Measurements from ENCODE around the gene OR2W3. TPM values are rescaled to one million over a fixed set of nuclear protein-coding genes. Genes with fewer than 3 reads are reported as not detected.

Gene OR2W3
- total RNA-seq, 1 donor from 2014 or later, result 3.9 TPM

DNA sequence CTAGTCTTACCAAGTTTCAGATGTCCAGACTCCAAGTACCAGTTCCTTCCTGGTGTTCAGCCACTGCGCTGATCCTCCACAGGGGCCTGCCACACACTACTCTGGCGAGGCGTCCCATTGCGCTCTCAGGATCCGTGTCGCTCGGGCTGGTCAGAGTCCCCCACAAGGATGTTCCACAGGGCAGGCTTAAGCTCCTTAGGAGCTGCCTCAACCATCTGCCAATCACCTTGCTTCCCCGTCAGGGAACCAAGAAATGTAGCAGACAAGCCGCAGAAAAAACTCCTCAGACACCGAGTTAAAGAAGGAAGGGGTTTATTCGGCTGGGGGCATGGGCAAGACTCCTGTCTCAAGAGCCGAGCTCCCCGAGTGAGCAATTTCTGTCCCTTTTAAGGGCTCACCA lies 9.8 kb downstream of the OR2W3 start:
- Histone ChIP-seq H3K4me3 (no peak overlapping the region), H3K27ac (no peak overlapping the region), H3K4me1 (no peaks in the 10 kb centered on the region), H3K27me3 (no peaks in the 10 kb centered on the region), H3K9me3 (no peaks in the 10 kb centered on the region), H3K36me3 (no peaks in the 10 kb centered on the region)
- intact Hi-C loops (cut with DNase I), result no loop called here
- TF ChIP-seq POLR2A (IDR thresholded peaks at IDR 0.05) (no peak), POLR2AphosphoS5 (IDR thresholded peaks at IDR 0.05; ENCODE audit: insufficient read depth in 1 of 2, low read depth in 1 of 2) (no peak)
- TF ChIP-seq, protein P1, sequence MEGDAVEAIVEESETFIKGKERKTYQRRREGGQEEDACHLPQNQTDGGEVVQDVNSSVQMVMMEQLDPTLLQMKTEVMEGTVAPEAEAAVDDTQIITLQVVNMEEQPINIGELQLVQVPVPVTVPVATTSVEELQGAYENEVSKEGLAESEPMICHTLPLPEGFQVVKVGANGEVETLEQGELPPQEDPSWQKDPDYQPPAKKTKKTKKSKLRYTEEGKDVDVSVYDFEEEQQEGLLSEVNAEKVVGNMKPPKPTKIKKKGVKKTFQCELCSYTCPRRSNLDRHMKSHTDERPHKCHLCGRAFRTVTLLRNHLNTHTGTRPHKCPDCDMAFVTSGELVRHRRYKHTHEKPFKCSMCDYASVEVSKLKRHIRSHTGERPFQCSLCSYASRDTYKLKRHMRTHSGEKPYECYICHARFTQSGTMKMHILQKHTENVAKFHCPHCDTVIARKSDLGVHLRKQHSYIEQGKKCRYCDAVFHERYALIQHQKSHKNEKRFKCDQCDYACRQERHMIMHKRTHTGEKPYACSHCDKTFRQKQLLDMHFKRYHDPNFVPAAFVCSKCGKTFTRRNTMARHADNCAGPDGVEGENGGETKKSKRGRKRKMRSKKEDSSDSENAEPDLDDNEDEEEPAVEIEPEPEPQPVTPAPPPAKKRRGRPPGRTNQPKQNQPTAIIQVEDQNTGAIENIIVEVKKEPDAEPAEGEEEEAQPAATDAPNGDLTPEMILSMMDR (IDR thresholded peaks at IDR 0.05), result no peak
- no peak for DNase-seq (ENCODE audit: extremely low spot score in 2 of 2)

- intact Hi-C loops (cut with DNase I), result no loop called here
Observed at GRCh38 chr1:247905910-247906503, 10.6 kb downstream of the OR2W3 start.

GRCh38 chr1:247906504-247907047 lies 11.2 kb downstream of the OR2W3 start:
- intact Hi-C loops (cut with DNase I), result no loop called here
- TF ChIP-seq POLR2A (IDR thresholded peaks at IDR 0.05) (no peak), POLR2AphosphoS5 (IDR thresholded peaks at IDR 0.05; ENCODE audit: insufficient read depth in 1 of 2, low read depth in 1 of 2) (no peak)
- TF ChIP-seq, protein P1 (IDR thresholded peaks at IDR 0.05), result no peak
- Histone ChIP-seq H3K4me1 (no peaks in the 10 kb centered on the region), H3K4me3 (peak overlapping the region; percentile 9 to 19), H3K27ac (no peak overlapping the region), H3K27me3 (no peaks in the 10 kb centered on the region), H3K36me3 (no peaks in the 10 kb centered on the region), H3K9me3 (no peaks in the 10 kb centered on the region)
- no peak for DNase-seq (ENCODE audit: extremely low spot score in 2 of 2)

More at GRCh38 chr1:247905910-247906503, 10.6 kb downstream of the OR2W3 start:
- H3K4me3 ChIP-seq, result peak overlapping the region in 1 of 2 donors; percentile 19
- TF ChIP-seq POLR2AphosphoS5 (IDR thresholded peaks at IDR 0.05; ENCODE audit: insufficient read depth in 1 of 2, low read depth in 1 of 2) (no peak), POLR2A (IDR thresholded peaks at IDR 0.05) (no peak)
- TF ChIP-seq, protein P1 (IDR thresholded peaks at IDR 0.05), result no peak
- H3K27me3 ChIP-seq, result no peaks in the 10 kb centered on the region
- no peaks in the 10 kb centered on the region for H3K36me3 ChIP-seq
- no peak for DNase-seq (ENCODE audit: extremely low spot score in 2 of 2)
- H3K9me3 ChIP-seq, result no peaks in the 10 kb centered on the region
- H3K4me1 ChIP-seq, result no peaks in the 10 kb centered on the region
- no peak overlapping the region for H3K27ac ChIP-seq

GRCh38 chr1:247908766-247909165 lies 13.4 kb downstream of the OR2W3 start:
- no peak for DNase-seq (ENCODE audit: extremely low spot score in 2 of 2)
- no peak for TF ChIP-seq POLR2A (IDR thresholded peaks at IDR 0.05)
- TF ChIP-seq, protein P1 (IDR thresholded peaks at IDR 0.05), result no peak
- no peak for TF ChIP-seq POLR2AphosphoS5 (IDR thresholded peaks at IDR 0.05; ENCODE audit: insufficient read depth in 1 of 2, low read depth in 1 of 2)
- H3K9me3 ChIP-seq, result no peaks in the 10 kb centered on the region
- no peak overlapping the region for H3K27ac ChIP-seq
- H3K27me3 ChIP-seq, result no peaks in the 10 kb centered on the region
- H3K36me3 ChIP-seq, result no peaks in the 10 kb centered on the region
- intact Hi-C loops (cut with DNase I), result no loop called here
- no peaks in the 10 kb centered on the region for H3K4me1 ChIP-seq
- no peak overlapping the region for H3K4me3 ChIP-seq

- H3K27me3 ChIP-seq, result no peaks in the 10 kb centered on the region
- H3K9me3 ChIP-seq, result no peaks in the 10 kb centered on the region
- TF ChIP-seq, protein P1 (IDR thresholded peaks at IDR 0.05), result no peak
- TF ChIP-seq POLR2AphosphoS5 (IDR thresholded peaks at IDR 0.05; ENCODE audit: insufficient read depth in 1 of 2, low read depth in 1 of 2) (no peak), POLR2A (IDR thresholded peaks at IDR 0.05) (no peak)
- no peak for DNase-seq (ENCODE audit: extremely low spot score in 2 of 2)
- H3K27ac ChIP-seq, result no peak overlapping the region
- no peaks in the 10 kb centered on the region for H3K36me3 ChIP-seq
- H3K4me1 ChIP-seq, result no peaks in the 10 kb centered on the region
- intact Hi-C loops (cut with DNase I), result no loop called here
- no peak overlapping the region for H3K4me3 ChIP-seq
Observed at GRCh38 chr1:247913786-247914185, 18.4 kb downstream of the OR2W3 start.
